B cell (primary cell): ENCODE measurements around the gene SNX32. TPM values are rescaled to one million over a fixed set of nuclear protein-coding genes. Genes with fewer than 3 reads are reported as not detected.

Source experiments
- ATAC-seq: fragments of 200-7000 bp; cut with Tn5 transposase; one replicate; pipeline ENCODE4 v1.10.0; 2021; ENCODE audit warnings: low read depth, mild to moderate bottlenecking, moderate number of reproducible peaks, moderate library complexity
- CTCF ChIA-PET: fragments of 350-600 bp; sonication (Branson Sonifier 250); formaldehyde crosslinking; loops from one replicate; lab custom pipeline; 2021; ENCODE audit warnings: antibody characterized with exemption, inconsistent platforms; lab: Charles Lee
- POLR2A ChIA-PET: fragments of 350-600 bp; sonication (Branson Sonifier 250); formaldehyde crosslinking; loops from one replicate; lab custom pipeline; 2021; ENCODE audit warnings: antibody characterized with exemption; lab: Charles Lee
- DNase-seq: peaks from one replicate; pipeline ENCODE4 v3.0.0; 2013
- H2AFZ ChIP-seq: 2 replicates; pipeline ENCODE4 v1.6.1; 2012; ENCODE audit warnings: mild to moderate bottlenecking, low read depth, low read length; ENCODE audit not compliant: insufficient read depth, poor library complexity, severe bottlenecking
- H3K27ac ChIP-seq, 2 donors: 1 replicate in 1 of 2; 2 replicates in 1 of 2; pipeline ENCODE4 v1.5.1; 2012 to 2013; ENCODE audit warnings: low read length in 2 of 2, mild to moderate bottlenecking in 2 of 2, moderate library complexity in 1 of 2
- H3K27me3 ChIP-seq, 4 experiments: fragments of 200-600 bp in 1 of 4; sonication (generic) in 1 of 4; replicated peaks in 1 of 4; 1 replicate in 2 of 4; 2 replicates in 2 of 4; pipeline versions ENCODE4 v1.6.1 to v1.7.0; 2013 to 2016; ENCODE audit warnings: low read length in 3 of 4, mild to moderate bottlenecking in 2 of 4, mixed read lengths in 1 of 4, moderate library complexity in 1 of 4; ENCODE audit not compliant: insufficient read depth in 4 of 4, control insufficient read depth in 3 of 4; ENCODE audit errors: control extremely low read depth in 1 of 4
- H3K36me3 ChIP-seq, 2 experiments: replicated peaks in 1 of 2; 1 replicate in 1 of 2; 2 replicates in 1 of 2; pipeline versions ENCODE4 v1.6.1 to v1.7.1; 2013; ENCODE audit warnings: low read length in 1 of 2; ENCODE audit not compliant: insufficient read depth in 2 of 2, control insufficient read depth in 1 of 2; ENCODE audit errors: control extremely low read depth in 1 of 2, extremely low read depth in 1 of 2
- H3K4me1 ChIP-seq, 2 donors: fragments of 200-600 bp in 1 of 2; sonication (generic) in 1 of 2; 1 replicate in 1 of 2; 2 replicates in 1 of 2; pipeline versions ENCODE4 v1.5.1 to v1.6.1; 2013 to 2017; ENCODE audit warnings: low read length in 2 of 2; ENCODE audit not compliant: control insufficient read depth in 2 of 2, insufficient read depth in 2 of 2
- H3K4me2 ChIP-seq: replicated peaks from 2 replicates; pipeline ENCODE3; 2012; ENCODE audit warnings: mild to moderate bottlenecking, low read depth, low read length; ENCODE audit not compliant: poor library complexity, severe bottlenecking
- H3K4me3 ChIP-seq, 5 experiments: fragments of 200-600 bp in 1 of 5; sonication (generic) in 1 of 5; 1 replicate in 3 of 5; 2 replicates in 2 of 5; pipeline versions ENCODE4 v1.5.1 to v1.7.0; 2011 to 2016; ENCODE audit warnings: low read length in 4 of 5, mild to moderate bottlenecking in 4 of 5, low read depth in 2 of 5, control low read depth in 1 of 5, moderate library complexity in 1 of 5; ENCODE audit not compliant: insufficient read depth in 1 of 5; ENCODE audit errors: control extremely low read depth in 1 of 5, extremely low read depth in 1 of 5
- H3K79me2 ChIP-seq: fragments of 200-600 bp; sonication (generic); one replicate; pipeline ENCODE4 v1.6.0; 2016; ENCODE audit warnings: low read length; ENCODE audit not compliant: control insufficient read depth, insufficient read depth
- H3K9ac ChIP-seq: fragments of 200-600 bp; sonication (generic); 2 replicates; pipeline ENCODE4 v1.6.1; 2017; ENCODE audit warnings: mild to moderate bottlenecking, low read length, moderate library complexity
- H3K9me3 ChIP-seq, 3 donors: one replicate each; pipeline versions ENCODE4 v1.6.1 to v1.7.1; 2013; ENCODE audit warnings: low read length in 2 of 3; ENCODE audit not compliant: control insufficient read depth in 2 of 3, insufficient read depth in 1 of 3; ENCODE audit errors: control extremely low read depth in 1 of 3
- H4K20me1 ChIP-seq: 2 replicates; pipeline ENCODE4 v1.6.0; 2012; ENCODE audit warnings: mild to moderate bottlenecking, low read length; ENCODE audit not compliant: insufficient read depth, control insufficient read depth, poor library complexity, severe bottlenecking
- H3K27ac Mint-ChIP-seq: one replicate; pipeline ENCODE4 v1.8.0; 2021; ENCODE audit warnings: mixed read lengths
- H3K27me3 Mint-ChIP-seq: one replicate; pipeline ENCODE4 v1.8.0; 2021; ENCODE audit warnings: mixed read lengths
- H3K4me1 Mint-ChIP-seq: one replicate; pipeline ENCODE4 v1.8.0; 2021; ENCODE audit warnings: mixed read lengths
- H3K4me3 Mint-ChIP-seq: one replicate; pipeline ENCODE4 v1.8.0; 2021; ENCODE audit warnings: mixed read lengths
- H3K9me3 Mint-ChIP-seq: one replicate; pipeline ENCODE4 v1.8.0; 2022; ENCODE audit warnings: mixed read lengths; ENCODE audit not compliant: insufficient read depth
- CTCF ChIP-seq: fragments of 200-600 bp; IDR thresholded peaks from one replicate; pipeline ENCODE4 v1.8.0; 2022; ENCODE audit warnings: antibody characterized with exemption, mild to moderate bottlenecking
- EZH2 ChIP-seq: IDR thresholded peaks from 2 replicates; pipeline ENCODE4 v1.6.1; 2012; ENCODE audit warnings: borderline replicate concordance, low read depth, mild to moderate bottlenecking, moderate library complexity, low read length; ENCODE audit not compliant: insufficient read depth, poor library complexity, severe bottlenecking
- WGBS: methylation state at CpG from one replicate; pipeline ENCODE4 v1.1.5; 2013; ENCODE audit warnings: missing lambda C conversion rate; ENCODE audit not compliant: insufficient coverage; 5-methylcytosine and 5-hydroxymethylcytosine counted together
- intact Hi-C: fragments of 100-400 bp; cut with micrococcal nuclease; formaldehyde crosslinking; loops from one replicate; pipeline ENCODE4 v1.10.0; 2022
- polyA plus RNA-seq: library from polyadenylated mRNA; depleted of rRNA; stranded (reverse); fragments of >200 nt; gene quantifications from 2 replicates; pipeline ENCODE4 v1.2.3, GENCODE V29; 2012
- total RNA-seq, 2 donors: library from RNA; stranded (reverse); fragments of 120-200 nt in 1 of 2; gene quantifications; 1 replicate in 1 of 2; 2 replicates in 1 of 2; pipeline versions ENCODE4 v1.2.3 to v1.2.4, GENCODE V29; 2013 to 2022

The SNX32 gene
- total and polyA plus RNA-seq, 2 donors (not counting 1 experiment from before 2014, with no cell fraction given): 0.57 to 0.89 TPM

- CTCF ChIA-PET: interaction anchor here (0.6 to 15.5 kb wide), 42 partner anchors 10 to 322 kb away, joined by 3 to 244 read pairs (median 9); partner anchors contain the start of genes AP5B1, BANF1, C11orf68 and CFL1
- peaks cover 18 to 44% of the 10 kb centered on the region in 2 donors for H3K4me1 ChIP-seq
- no peaks in the 10 kb centered on the region for H3K27me3 Mint-ChIP-seq
- H3K4me3 ChIP-seq: no peak overlapping the region
- peaks cover 5% of the 10 kb centered on the region for H4K20me1 ChIP-seq
- H3K27ac ChIP-seq: no peak overlapping the region
- no peaks in the 10 kb centered on the region for H3K27me3 ChIP-seq
- no peak for DNase-seq
- H3K4me1 Mint-ChIP-seq: peaks cover 50% of the 10 kb centered on the region
- no peak for ATAC-seq
- TF ChIP-seq CTCF: no peak
- no peak for TF ChIP-seq EZH2
- POLR2A ChIA-PET: interaction anchor here (0.6 to 3.3 kb wide), 7 partner anchors 10 to 256 kb away, joined by 3 to 13 read pairs (median 6); partner anchors contain the start of genes C11orf68, CFL1, KAT5 and MUS81
- H2AFZ ChIP-seq: no peak overlapping the region
- no peak overlapping the region for H3K4me3 Mint-ChIP-seq
- intact Hi-C loops: loop anchor here (1.0 kb wide), 4 partner anchors 24 to 178 kb away; partner anchors contain the start of gene MUS81
- H3K36me3 ChIP-seq: peaks cover 0 to 31% of the 10 kb centered on the region in 2 experiments
- H3K4me2 ChIP-seq: no peak overlapping the region
- H3K9ac ChIP-seq: no peak overlapping the region
- no peaks in the 10 kb centered on the region for H3K9me3 Mint-ChIP-seq
- H3K79me2 ChIP-seq: peaks cover 24% of the 10 kb centered on the region
- no peaks in the 10 kb centered on the region for H3K9me3 ChIP-seq
- WGBS: 92% methylated on average over 26 of the region's 28 CpGs
- H3K27ac Mint-ChIP-seq: peak overlapping the region; percentile 83
Measured at GRCh38 chr11:65883786-65884715, 50.3 kb downstream of the SNX32 start.
